GM18505 (cell line): ENCODE measurements around the gene ZMYND10.

Experiments
- ATAC-seq: cut with Tn5 transposase; IDR thresholded peaks from one replicate; pipeline ENCODE4 v1.9.1; 2021; ENCODE audit not compliant: unreplicated experiment
- POLR2A ChIP-seq: IDR thresholded peaks from 4 replicates; pipeline ENCODE4 v1.6.1; 2011; ENCODE audit warnings: borderline replicate concordance; ENCODE audit not compliant: insufficient read depth, insufficient read length; ENCODE audit errors: extremely low read depth

Gene ZMYND10

GRCh38 chr3:50323614-50324199 is 21.8 kb downstream of the ZMYND10 start:
- ATAC-seq = no peak
- TF ChIP-seq POLR2A = no peak

DNA sequence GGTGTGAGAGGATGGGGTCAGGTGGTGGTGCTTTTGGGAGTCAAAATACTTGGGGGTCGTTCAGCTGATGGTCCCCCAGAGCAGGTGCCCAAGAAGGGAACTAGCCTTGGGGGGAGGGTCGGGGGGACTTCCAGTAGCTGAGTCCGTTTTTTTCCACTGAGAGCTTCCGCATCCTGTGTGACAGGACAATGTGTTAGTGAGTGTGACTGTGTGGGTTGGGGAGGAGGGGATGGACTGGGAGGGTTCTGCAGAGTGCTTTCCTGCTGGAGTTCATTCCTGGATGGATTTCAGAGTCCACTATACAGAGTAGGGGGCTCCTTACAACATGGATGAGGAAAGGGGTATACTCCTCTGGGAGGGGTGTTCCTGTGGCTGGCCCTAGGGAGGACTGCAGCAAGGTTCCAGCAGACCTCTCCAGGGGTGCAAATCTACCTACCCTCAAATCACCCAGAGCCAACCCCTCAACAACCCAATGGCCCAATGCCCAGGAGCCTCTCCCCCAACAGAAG is 22.4 kb downstream of the ZMYND10 start:
- no peak for ATAC-seq
- no peak for TF ChIP-seq POLR2A

- ATAC-seq = no peak
- no peak for TF ChIP-seq POLR2A
Measured at GRCh38 chr3:50322386-50323091, 23.0 kb downstream of the ZMYND10 start, which contains the start of gene HYAL2. Gene HYAL2 (minus strand): TSS chr3:50322745. CDS start chr3:50320489, 2,256 bp downstream.

GRCh38 chr3:50322115-50322385 is 23.5 kb downstream of the ZMYND10 start:
- ATAC-seq = no peak
- TF ChIP-seq POLR2A = no peak

DNA sequence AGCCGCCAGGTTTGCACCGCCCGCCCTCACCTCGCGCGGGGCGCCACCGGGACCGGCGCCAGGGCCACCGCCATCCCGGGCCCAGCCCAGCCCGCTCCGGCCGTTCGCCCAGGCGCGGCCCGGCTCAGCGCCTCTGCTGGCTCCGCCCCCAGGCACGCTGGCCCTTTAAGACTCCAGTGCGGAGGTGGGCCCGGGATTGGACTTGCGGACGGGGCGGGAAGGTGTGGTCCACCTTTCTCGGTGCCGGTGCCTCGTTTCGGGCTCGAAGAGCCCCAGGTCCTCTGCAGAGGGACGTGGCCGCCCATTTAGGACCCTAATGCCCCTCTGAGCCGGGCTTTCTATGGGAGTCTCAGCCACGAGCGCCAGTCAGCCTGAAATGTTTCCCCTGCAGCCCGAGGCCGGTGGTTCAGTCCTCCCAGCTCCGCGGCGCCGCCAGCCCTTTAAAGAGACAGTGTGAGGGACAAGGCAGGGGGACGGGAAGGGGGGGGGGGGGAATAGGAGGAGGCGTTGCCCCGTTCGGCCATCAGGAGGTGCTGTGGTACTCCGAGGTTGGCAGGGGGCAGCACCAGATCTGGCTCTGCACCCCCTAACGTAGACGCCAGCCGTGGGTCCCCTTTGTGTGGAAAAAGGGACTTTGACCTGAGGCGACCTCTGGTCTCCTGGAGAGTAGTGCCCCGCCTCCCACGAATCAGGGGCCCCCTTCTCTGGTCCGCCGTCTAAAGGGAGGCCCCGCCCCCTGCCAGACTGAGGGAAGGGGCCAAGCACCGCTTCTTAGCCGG is 24.0 kb downstream of the ZMYND10 start:
- peak; percentile 63 for ATAC-seq
- TF ChIP-seq POLR2A = peak; percentile 73

DNA sequence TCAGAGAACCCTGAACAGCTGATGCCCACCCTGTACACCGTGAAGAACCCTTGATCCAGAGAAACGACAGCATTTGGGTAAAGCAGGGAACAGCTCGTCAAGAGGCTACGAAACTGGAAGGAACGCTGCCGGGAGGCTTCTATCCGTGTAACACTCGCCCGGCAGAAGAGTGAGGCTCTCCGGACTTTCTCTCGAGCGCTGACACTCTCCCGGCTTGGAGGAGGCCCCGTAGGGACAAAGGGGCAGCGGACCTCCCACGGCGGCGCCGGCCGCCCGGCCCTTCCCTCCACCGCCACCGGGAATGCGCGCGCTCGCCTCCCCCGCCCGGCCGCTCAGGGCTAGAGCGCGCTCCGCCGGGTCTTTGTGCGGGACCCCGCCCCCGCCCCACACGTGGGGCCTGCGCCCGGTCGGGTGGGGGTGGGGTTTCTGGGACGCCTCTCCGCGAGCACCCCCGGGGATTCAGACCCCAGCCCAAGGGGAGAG is 24.6 kb downstream of the ZMYND10 start:
- ATAC-seq = peak; percentile 41
- no peak for TF ChIP-seq POLR2A

GRCh38 chr3:50319894-50320625 is 25.5 kb downstream of the ZMYND10 start:
- ATAC-seq = no peak
- TF ChIP-seq POLR2A = no peak

DNA sequence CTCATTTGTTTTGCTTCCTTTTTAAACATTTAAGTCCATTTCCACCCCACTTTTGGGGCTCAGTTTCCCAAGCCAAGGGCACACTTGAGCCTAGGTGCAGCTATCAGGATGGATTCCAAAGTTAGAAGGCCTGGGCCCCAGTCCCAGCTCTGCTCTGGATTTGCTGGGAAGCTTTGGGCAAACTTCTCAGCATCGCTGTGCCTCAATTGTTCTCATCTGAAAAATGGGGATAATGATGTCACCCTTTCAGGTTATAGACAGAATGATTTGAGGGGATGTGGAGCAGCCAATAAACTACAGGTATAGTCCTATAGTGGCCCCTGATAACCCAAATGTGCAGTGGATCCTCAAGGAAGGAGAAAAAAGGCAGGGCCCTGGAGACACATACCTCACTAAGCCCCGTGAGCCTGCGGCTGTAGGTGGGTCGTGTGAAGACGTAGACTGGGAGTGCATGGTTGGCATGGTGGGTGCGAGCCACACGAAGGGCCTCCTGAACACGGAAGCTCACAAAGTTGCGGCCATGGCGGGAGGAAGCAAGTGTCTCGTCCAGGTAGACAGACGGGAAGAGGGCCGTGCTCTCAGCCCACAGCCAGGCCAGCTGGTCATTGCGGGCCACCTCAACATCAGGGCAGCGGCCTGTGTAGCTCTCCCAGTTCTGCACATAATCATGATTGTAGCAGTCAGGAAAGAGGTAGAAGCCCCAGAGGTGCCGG is 26.2 kb downstream of the ZMYND10 start:
- TF ChIP-seq POLR2A = no peak
- no peak for ATAC-seq

GRCh38 chr3:50318615-50319014 is 26.9 kb downstream of the ZMYND10 start:
- TF ChIP-seq POLR2A = no peak
- no peak for ATAC-seq

- no peak for ATAC-seq
- TF ChIP-seq POLR2A = no peak
Measured at GRCh38 chr3:50318163-50318562, 27.4 kb downstream of the ZMYND10 start.

GRCh38 chr3:50317300-50317699 is 28.2 kb downstream of the ZMYND10 start:
- no peak for TF ChIP-seq POLR2A

DNA sequence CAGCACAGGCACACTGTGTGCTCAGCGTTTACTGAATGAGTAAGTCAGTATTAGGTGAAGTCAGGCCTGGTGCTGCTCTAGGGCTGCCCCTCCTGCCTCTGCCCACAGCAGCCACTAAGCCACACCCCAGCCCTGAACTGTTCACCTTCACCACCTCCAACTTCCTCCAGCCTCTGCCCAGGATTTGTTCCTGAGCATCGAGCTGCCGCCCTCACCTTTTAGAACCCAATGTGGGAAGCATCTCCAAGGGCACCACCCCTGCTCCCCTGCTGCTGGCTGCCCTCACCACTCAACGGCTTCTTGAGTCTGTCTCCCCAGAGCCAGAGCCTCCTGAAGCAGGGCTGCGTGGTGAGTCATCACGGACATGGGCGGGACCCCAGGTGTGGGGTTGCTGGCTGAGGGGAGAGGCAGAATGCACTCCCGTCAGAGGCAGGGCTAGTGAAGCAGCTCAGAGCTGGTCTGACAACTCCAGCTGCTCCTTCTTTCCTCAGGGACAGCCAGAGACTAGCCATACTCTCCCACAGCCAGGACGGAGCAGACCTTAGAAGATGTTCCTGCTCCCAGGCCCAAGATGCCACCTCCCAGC is 28.8 kb downstream of the ZMYND10 start:
- TF ChIP-seq POLR2A = no peak
- ATAC-seq = no peak

More at GRCh38 chr3:50317300-50317699, 28.2 kb downstream of the ZMYND10 start:
- ATAC-seq = no peak
